ENCODE data around the gene MAN1A1. TPM values are rescaled to one million over a fixed set of nuclear protein-coding genes. Genes with fewer than 3 reads are reported as not detected.

The MAN1A1 gene
- total RNA-seq, 1 donor from 2014 or later = 2.9 TPM

DNA sequence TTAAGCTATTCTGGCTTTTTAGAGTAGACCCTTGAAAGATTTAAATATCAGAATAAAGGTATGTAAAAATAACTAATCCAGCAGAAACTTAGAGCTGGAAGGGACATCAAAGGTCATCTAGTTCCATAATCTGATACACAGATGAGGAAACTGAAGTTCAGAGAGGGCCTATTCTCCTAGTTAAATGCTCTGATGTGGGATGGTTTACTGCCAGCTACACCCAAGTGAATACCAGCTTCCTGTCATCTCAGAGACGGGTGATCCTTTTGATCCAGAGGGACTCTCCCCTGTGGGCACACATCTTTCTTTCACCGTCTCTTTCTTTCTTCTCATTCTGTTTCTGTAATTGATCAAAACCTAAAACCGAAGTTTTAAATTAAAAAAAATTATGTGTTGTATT, 94.1 kb downstream of the MAN1A1 start:
- no peak for FAIRE-seq
- no peak for DNase-seq (ENCODE audit: low read depth)
- Histone ChIP-seq H3K27me3 (ENCODE audit: control insufficient read depth, insufficient read depth, low read length) (peaks cover 5% of the 10 kb centered on the region), H3K4me3 (ENCODE audit: low read depth, low read length) (no peak overlapping the region), H3K36me3 (ENCODE audit: control insufficient read depth, insufficient read depth, low read length) (no peaks in the 10 kb centered on the region)
- TF ChIP-seq CTCF (IDR thresholded peaks at IDR 0.05; ENCODE audit: insufficient read depth, low read length, severe bottlenecking) = no peak

DNA sequence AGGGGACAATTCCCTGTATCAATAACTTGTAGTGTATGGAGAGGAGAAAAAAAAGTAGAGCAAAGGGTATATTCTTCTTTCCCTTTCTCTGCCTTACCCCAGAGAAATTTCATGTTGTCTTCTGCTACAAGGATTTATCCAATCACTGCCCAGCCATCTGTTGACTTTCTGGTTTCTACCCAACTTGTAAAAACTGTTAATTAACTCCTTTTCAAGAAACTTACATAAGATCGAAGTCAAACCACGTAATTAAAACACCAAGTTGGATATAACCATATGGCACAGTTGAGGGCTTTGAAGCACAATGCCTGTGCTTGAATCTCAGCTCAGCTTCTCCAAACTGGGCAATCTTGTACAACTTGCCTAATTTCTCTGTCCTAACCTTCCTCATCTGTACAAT, 99.5 kb downstream of the MAN1A1 start:
- FAIRE-seq = no peak
- no peak for TF ChIP-seq CTCF (IDR thresholded peaks at IDR 0.05; ENCODE audit: insufficient read depth, low read length, severe bottlenecking)
- H3K27me3 ChIP-seq (ENCODE audit: control insufficient read depth, insufficient read depth, low read length) = no peaks in the 10 kb centered on the region

DNA sequence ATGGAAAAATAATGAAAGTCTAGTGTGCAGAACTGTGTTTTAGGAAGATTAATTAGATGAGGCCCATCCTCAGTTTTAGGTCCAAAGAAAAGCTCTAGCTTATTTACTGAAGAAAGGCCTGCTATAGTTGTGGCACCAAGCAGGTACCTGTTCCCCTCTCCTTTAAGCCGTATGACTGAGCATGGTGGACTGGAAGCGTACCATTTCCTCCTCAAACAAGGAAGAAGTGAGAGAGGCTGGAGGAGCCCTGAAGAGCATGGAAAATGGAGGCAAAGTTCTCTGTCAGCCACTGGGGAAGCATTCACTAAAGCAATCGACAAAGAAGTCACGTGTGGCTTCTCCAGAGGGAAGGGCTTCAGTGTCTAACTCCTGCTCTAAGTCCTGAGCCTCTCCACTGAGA, 100.2 kb downstream of the MAN1A1 start:
- TF ChIP-seq CTCF (IDR thresholded peaks at IDR 0.05; ENCODE audit: insufficient read depth, low read length, severe bottlenecking) = no peak
- Histone ChIP-seq H3K36me3 (ENCODE audit: control insufficient read depth, insufficient read depth, low read length) (no peaks in the 10 kb centered on the region), H3K27me3 (ENCODE audit: control insufficient read depth, insufficient read depth, low read length) (no peaks in the 10 kb centered on the region), H3K4me3 (ENCODE audit: low read depth, low read length) (no peak overlapping the region)
- DNase-seq (ENCODE audit: low read depth) = no peak
- FAIRE-seq = no peak

More for the DNA sequence above, 99.5 kb downstream of the MAN1A1 start:
- no peak overlapping the region for H3K4me3 ChIP-seq (ENCODE audit: low read depth, low read length)
- DNase-seq (ENCODE audit: low read depth) = no peak
- no peaks in the 10 kb centered on the region for H3K36me3 ChIP-seq (ENCODE audit: control insufficient read depth, insufficient read depth, low read length)

- no peak for DNase-seq (ENCODE audit: low read depth)
- Histone ChIP-seq H3K36me3 (ENCODE audit: control insufficient read depth, insufficient read depth, low read length) (no peaks in the 10 kb centered on the region), H3K27me3 (ENCODE audit: control insufficient read depth, insufficient read depth, low read length) (no peaks in the 10 kb centered on the region), H3K4me3 (ENCODE audit: low read depth, low read length) (no peak overlapping the region)
- FAIRE-seq = no peak
- TF ChIP-seq CTCF (IDR thresholded peaks at IDR 0.05; ENCODE audit: insufficient read depth, low read length, severe bottlenecking) = no peak
Measured at GRCh38 chr6:119247504-119247903, 102.1 kb downstream of the MAN1A1 start.

DNA sequence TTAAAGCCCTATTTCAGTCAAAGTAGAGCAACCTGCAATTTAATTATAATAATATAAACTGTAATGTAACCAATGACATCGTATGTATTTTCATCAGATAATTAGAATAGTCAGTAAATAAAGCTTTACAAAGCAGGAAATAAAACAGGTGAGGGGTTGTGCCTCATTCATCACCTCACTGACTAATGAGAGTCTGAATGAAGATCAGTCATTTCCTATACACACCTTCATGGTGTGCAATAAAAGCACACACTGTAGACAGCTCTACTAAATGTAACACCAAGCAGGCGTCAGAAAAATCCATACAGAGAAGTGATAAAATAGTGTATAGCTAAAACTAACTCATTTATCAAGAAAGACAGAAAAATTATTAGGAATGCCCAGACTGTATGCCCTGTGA, 105.9 kb downstream of the MAN1A1 start:
- no peak for TF ChIP-seq CTCF (IDR thresholded peaks at IDR 0.05; ENCODE audit: insufficient read depth, low read length, severe bottlenecking)
- DNase-seq (ENCODE audit: low read depth) (peak; percentile 56), FAIRE-seq (no peak)
- Histone ChIP-seq H3K36me3 (ENCODE audit: control insufficient read depth, insufficient read depth, low read length) (no peaks in the 10 kb centered on the region), H3K4me3 (ENCODE audit: low read depth, low read length) (no peak overlapping the region), H3K27me3 (ENCODE audit: control insufficient read depth, insufficient read depth, low read length) (no peaks in the 10 kb centered on the region)

DNA sequence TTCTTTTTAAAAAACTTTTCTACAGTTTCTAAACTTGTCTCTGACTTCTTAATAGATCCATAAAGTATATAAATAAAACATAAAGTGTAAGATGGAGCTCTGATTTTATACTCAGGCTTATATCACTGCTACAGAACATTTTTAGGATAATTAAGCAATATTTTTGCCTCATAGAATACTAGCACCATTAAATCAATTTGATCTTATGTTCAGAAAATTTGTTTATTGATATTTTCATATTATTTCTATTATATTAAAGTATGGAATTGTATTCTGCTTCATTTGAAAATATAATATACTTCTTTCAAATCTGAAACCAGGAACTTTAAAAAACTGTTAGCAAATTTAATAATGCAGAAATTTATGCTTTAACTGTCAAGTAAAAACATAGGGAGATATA, 106.5 kb downstream of the MAN1A1 start:
- Histone ChIP-seq H3K27me3 (ENCODE audit: control insufficient read depth, insufficient read depth, low read length) (no peaks in the 10 kb centered on the region), H3K4me3 (ENCODE audit: low read depth, low read length) (no peak overlapping the region), H3K36me3 (ENCODE audit: control insufficient read depth, insufficient read depth, low read length) (no peaks in the 10 kb centered on the region)
- no peak for DNase-seq (ENCODE audit: low read depth)
- FAIRE-seq = no peak
- TF ChIP-seq CTCF (IDR thresholded peaks at IDR 0.05; ENCODE audit: insufficient read depth, low read length, severe bottlenecking) = no peak

Data from bronchial epithelial cell (primary cell).